GM18909 (cell line): ENCODE measurements around the gene TRIOBP.
"Not testable (repeated sequence)": the region's sequence is repeated elsewhere in the genome, so short reads cannot be mapped to it uniquely, and the experiment has no call there.

Source experiments
- ATAC-seq: cut with Tn5 transposase; IDR thresholded peaks from one replicate; pipeline ENCODE4 v1.9.1; 2021; ENCODE audit warnings: mild to moderate bottlenecking; ENCODE audit not compliant: unreplicated experiment, poor library complexity

TRIOBP gene

GRCh38 chr22:37690407-37690806 lies 6.4 kb upstream of the TRIOBP start:
- ATAC-seq, result no peak

GRCh38 chr22:37690901-37691504 lies 5.8 kb upstream of the TRIOBP start:
- ATAC-seq, result no peak

GRCh38 chr22:37692627-37693285 lies 4.1 kb upstream of the TRIOBP start:
- ATAC-seq, result no peak

GRCh38 chr22:37694131-37694530 lies 2.7 kb upstream of the TRIOBP start:
- not testable (repeated sequence) for ATAC-seq

GRCh38 chr22:37696260-37696656 lies 590 bp upstream of the TRIOBP start:
- not testable (repeated sequence) for ATAC-seq

- no peak for ATAC-seq
Measured at GRCh38 chr22:37697538-37697835, 639 bp downstream of the TRIOBP start.

GRCh38 chr22:37701141-37701786 lies 4.4 kb downstream of the TRIOBP start:
- ATAC-seq, result no peak

- ATAC-seq, result no peak
Measured at GRCh38 chr22:37703906-37704305, 7.1 kb downstream of the TRIOBP start.

GRCh38 chr22:37704645-37705044 lies 7.8 kb downstream of the TRIOBP start:
- ATAC-seq, result no peak

GRCh38 chr22:37705205-37705604 lies 8.4 kb downstream of the TRIOBP start:
- ATAC-seq, result no peak

GRCh38 chr22:37708580-37709444 lies 12.0 kb downstream of the TRIOBP start:
- ATAC-seq, result no peak

- ATAC-seq, result no peak
Measured at GRCh38 chr22:37709445-37709765, 12.6 kb downstream of the TRIOBP start.

- ATAC-seq, result no peak
Measured at GRCh38 chr22:37710675-37711074, 13.8 kb downstream of the TRIOBP start.

- no peak for ATAC-seq
Measured at GRCh38 chr22:37711490-37711889, 14.6 kb downstream of the TRIOBP start.

- ATAC-seq, result no peak
Measured at GRCh38 chr22:37713761-37714160, 16.9 kb downstream of the TRIOBP start.

GRCh38 chr22:37714634-37715033 lies 17.8 kb downstream of the TRIOBP start:
- no peak for ATAC-seq

- ATAC-seq, result no peak
Measured at GRCh38 chr22:37715760-37716159, 18.9 kb downstream of the TRIOBP start.

- no peak for ATAC-seq
Measured at GRCh38 chr22:37716708-37717107, 19.9 kb downstream of the TRIOBP start.

GRCh38 chr22:37717235-37717634 lies 20.4 kb downstream of the TRIOBP start:
- not testable (repeated sequence) for ATAC-seq

GRCh38 chr22:37717746-37718305 lies 21.0 kb downstream of the TRIOBP start:
- not testable (repeated sequence) for ATAC-seq
